Measurements from ENCODE around the gene OGFOD3.

- TF ChIP-seq CTCF (conservative IDR thresholded peaks at IDR 0.05; ENCODE audit: low read depth in 2 of 2) (no peak), ZNF331 (CRISPR knock-in tag; IDR thresholded peaks at IDR 0.05; ENCODE audit: low read depth) (no peak), CREB1 (CRISPR knock-in tag; IDR thresholded peaks at IDR 0.05; ENCODE audit: low read depth) (no peak), EZH2phosphoT487 (IDR thresholded peaks at IDR 0.05; ENCODE audit: unreplicated experiment) (no peak), POLR2AphosphoS5 (IDR thresholded peaks at IDR 0.05; ENCODE audit: low read depth) (no peak), JUNB (IDR thresholded peaks at IDR 0.05; ENCODE audit: unreplicated experiment) (no peak), STAT1 (IDR thresholded peaks at IDR 0.05; ENCODE audit: unreplicated experiment) (no peak), EZH2 (IDR thresholded peaks at IDR 0.05; ENCODE audit: low read depth, unreplicated experiment) (no peak)
Observed at GRCh38 chr17:82447876-82448275, 29.5 kb upstream of the OGFOD3 start.
